Measurements from ENCODE around the gene OR2T4. TPM values are rescaled to one million over a fixed set of nuclear protein-coding genes. Genes with fewer than 3 reads are reported as not detected.

The OR2T4 gene
- total and polyA plus RNA-seq, 2 donors from 2014 or later = not detected

DNA sequence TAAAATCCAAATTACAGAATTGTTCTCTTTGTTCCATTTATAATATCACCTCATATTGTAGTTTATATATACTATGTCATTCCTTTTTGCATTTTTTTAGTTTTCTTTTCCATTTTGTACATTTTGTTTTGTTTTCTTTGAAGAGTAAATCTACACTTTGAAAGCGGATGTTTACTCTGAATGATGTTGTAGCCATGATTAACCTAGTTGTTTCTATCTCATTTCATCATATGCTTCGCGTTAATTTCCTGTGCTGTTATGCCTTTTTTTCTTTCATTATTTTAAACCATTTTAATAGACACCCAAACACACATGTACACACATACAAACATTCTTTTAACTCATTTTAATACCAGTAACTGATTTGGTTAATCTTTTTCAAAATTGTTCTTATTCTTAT is 19.4 kb downstream of the OR2T4 start:
- Histone ChIP-seq H3K27ac (ENCODE audit: low read depth in 2 of 2, low read length in 2 of 2) (no peak overlapping the region), H3K4me1 (ENCODE audit: control insufficient read depth in 2 of 3, insufficient read depth in 2 of 3, low read depth in 1 of 3, low read length in 3 of 3) (no peaks in the 10 kb centered on the region), H3K9me3 (ENCODE audit: control insufficient read depth in 2 of 3, insufficient read depth in 1 of 3, low read length in 3 of 3) (no peaks in the 10 kb centered on the region), H3K4me3 (ENCODE audit: low read length in 3 of 3) (no peak overlapping the region), H3K36me3 (ENCODE audit: control insufficient read depth in 2 of 3, insufficient read depth in 3 of 3, low read length in 3 of 3) (no peaks in the 10 kb centered on the region), H3K27me3 (ENCODE audit: control insufficient read depth, insufficient read depth, low read length) (no peaks in the 10 kb centered on the region), H3K9ac (ENCODE audit: low read length in 3 of 3) (no peak overlapping the region)
- TF ChIP-seq, protein P1, sequence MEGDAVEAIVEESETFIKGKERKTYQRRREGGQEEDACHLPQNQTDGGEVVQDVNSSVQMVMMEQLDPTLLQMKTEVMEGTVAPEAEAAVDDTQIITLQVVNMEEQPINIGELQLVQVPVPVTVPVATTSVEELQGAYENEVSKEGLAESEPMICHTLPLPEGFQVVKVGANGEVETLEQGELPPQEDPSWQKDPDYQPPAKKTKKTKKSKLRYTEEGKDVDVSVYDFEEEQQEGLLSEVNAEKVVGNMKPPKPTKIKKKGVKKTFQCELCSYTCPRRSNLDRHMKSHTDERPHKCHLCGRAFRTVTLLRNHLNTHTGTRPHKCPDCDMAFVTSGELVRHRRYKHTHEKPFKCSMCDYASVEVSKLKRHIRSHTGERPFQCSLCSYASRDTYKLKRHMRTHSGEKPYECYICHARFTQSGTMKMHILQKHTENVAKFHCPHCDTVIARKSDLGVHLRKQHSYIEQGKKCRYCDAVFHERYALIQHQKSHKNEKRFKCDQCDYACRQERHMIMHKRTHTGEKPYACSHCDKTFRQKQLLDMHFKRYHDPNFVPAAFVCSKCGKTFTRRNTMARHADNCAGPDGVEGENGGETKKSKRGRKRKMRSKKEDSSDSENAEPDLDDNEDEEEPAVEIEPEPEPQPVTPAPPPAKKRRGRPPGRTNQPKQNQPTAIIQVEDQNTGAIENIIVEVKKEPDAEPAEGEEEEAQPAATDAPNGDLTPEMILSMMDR (IDR thresholded peaks at IDR 0.05; ENCODE audit: borderline replicate concordance, extremely low read depth, insufficient read depth) = no peak
- intact Hi-C loops (cut with DNase I) = no loop called here
- FAIRE-seq = no peak
- DNase-seq = no peak

DNA sequence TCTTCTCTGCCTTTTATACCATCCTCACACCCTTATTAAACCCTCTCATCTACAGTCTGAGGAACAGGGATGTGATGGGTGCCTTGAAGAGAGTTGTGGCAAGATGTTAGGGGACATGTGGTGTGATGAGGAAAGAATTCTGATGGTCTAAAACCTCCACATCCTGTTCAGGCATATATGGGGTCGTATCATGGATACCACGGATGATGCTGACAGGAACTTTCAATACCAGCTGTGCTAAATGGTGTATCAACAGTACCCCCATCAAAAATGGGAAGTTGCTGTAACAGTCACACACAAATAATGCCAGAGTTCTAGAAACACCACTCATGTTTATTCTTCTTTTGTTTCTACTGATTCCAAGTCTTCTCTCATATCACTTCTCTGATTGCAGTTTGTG is 27.0 kb downstream of the OR2T4 start:
- no peaks in the 10 kb centered on the region for H3K36me3 ChIP-seq (ENCODE audit: control insufficient read depth in 2 of 3, insufficient read depth in 3 of 3, low read length in 3 of 3)
- TF ChIP-seq, protein P1 (IDR thresholded peaks at IDR 0.05; ENCODE audit: borderline replicate concordance, extremely low read depth, insufficient read depth) = no peak
- FAIRE-seq = no peak
- H3K27me3 ChIP-seq (ENCODE audit: control insufficient read depth, insufficient read depth, low read length) = no peaks in the 10 kb centered on the region
- H3K4me1 ChIP-seq (ENCODE audit: control insufficient read depth in 2 of 3, insufficient read depth in 2 of 3, low read depth in 1 of 3, low read length in 3 of 3) = no peaks in the 10 kb centered on the region
- no peak overlapping the region for H3K9ac ChIP-seq (ENCODE audit: low read length in 3 of 3)
- no peak overlapping the region for H3K27ac ChIP-seq (ENCODE audit: low read depth in 2 of 2, low read length in 2 of 2)
- no peak for DNase-seq
- intact Hi-C loops (cut with DNase I) = no loop called here
- no peak overlapping the region for H3K4me3 ChIP-seq (ENCODE audit: low read length in 3 of 3)
- no peaks in the 10 kb centered on the region for H3K9me3 ChIP-seq (ENCODE audit: control insufficient read depth in 2 of 3, insufficient read depth in 1 of 3, low read length in 3 of 3)

DNA sequence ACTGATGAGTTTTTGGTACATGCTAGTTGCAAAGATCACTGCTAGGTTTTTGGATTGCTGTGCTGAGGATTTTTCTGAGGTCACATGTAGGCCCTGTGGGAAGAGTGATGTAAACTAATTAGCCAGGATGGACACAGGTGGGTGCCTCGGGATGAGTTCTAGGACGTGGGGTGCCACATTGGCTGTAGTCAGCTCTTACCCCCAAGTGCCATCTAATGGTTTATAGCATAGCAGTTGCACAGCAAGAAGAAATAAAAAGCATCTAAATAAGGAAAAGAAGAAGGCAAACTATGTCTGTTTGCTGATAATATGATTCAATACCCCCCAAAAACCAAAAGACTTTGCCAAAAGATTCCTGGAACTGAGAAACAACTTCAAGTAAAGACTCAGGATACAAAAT is 31.6 kb downstream of the OR2T4 start:
- TF ChIP-seq, protein P1 (IDR thresholded peaks at IDR 0.05; ENCODE audit: borderline replicate concordance, extremely low read depth, insufficient read depth) = no peak
- Histone ChIP-seq H3K9ac (ENCODE audit: low read length in 3 of 3) (no peak overlapping the region), H3K4me3 (ENCODE audit: low read length in 3 of 3) (no peak overlapping the region), H3K36me3 (ENCODE audit: control insufficient read depth in 2 of 3, insufficient read depth in 3 of 3, low read length in 3 of 3) (no peaks in the 10 kb centered on the region), H3K27me3 (ENCODE audit: control insufficient read depth, insufficient read depth, low read length) (no peaks in the 10 kb centered on the region), H3K9me3 (ENCODE audit: control insufficient read depth in 2 of 3, insufficient read depth in 1 of 3, low read length in 3 of 3) (no peaks in the 10 kb centered on the region), H3K27ac (ENCODE audit: low read depth in 2 of 2, low read length in 2 of 2) (no peak overlapping the region), H3K4me1 (ENCODE audit: control insufficient read depth in 2 of 3, insufficient read depth in 2 of 3, low read depth in 1 of 3, low read length in 3 of 3) (no peaks in the 10 kb centered on the region)
- no peak for FAIRE-seq
- intact Hi-C loops (cut with DNase I) = no loop called here
- DNase-seq = no peak

DNA sequence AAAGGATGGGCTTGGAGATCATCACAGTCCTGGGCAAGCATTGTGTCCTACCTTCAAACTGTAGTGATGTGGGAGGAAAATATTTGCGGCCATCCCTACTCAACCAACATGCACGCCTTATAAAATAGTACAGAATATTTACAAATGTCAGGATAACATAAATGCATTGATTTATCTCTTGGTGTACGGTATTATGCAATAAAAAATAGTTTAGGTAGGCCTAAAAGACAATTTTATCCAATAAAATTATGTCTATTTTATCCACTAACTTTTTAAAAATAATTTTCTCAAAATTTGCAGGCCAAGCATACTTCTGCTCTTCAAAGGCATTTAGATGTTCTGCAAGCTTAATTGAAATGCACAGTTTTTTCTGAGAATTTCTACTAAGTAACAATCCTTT is 41.3 kb downstream of the OR2T4 start, which contains the start of gene OR2T1:
Gene OR2T1 (plus strand): TSS at position 301 of the 400 bp plus-strand sequence. CDS start 3,100 bp downstream, outside the sequence.
- no peaks in the 10 kb centered on the region for H3K9me3 ChIP-seq (ENCODE audit: control insufficient read depth in 2 of 3, insufficient read depth in 1 of 3, low read length in 3 of 3)
- intact Hi-C loops (cut with DNase I) = no loop called here
- H3K27me3 ChIP-seq (ENCODE audit: control insufficient read depth, insufficient read depth, low read length) = no peaks in the 10 kb centered on the region
- no peak within 1 kb of the TSS for H3K9ac ChIP-seq (ENCODE audit: low read length in 3 of 3)
- FAIRE-seq = no peak
- no peaks in the 10 kb centered on the region for H3K36me3 ChIP-seq (ENCODE audit: control insufficient read depth in 2 of 3, insufficient read depth in 3 of 3, low read length in 3 of 3)
- H3K4me1 ChIP-seq (ENCODE audit: control insufficient read depth in 2 of 3, insufficient read depth in 2 of 3, low read depth in 1 of 3, low read length in 3 of 3) = no peaks in the 10 kb centered on the region
- TF ChIP-seq, protein P1 (IDR thresholded peaks at IDR 0.05; ENCODE audit: borderline replicate concordance, extremely low read depth, insufficient read depth) = no peak
- no peak within 1 kb of the TSS for H3K4me3 ChIP-seq (ENCODE audit: low read length in 3 of 3)
- DNase-seq = no peak
- no peak within 1 kb of the TSS for H3K27ac ChIP-seq (ENCODE audit: low read depth in 2 of 2, low read length in 2 of 2)
